AG09309 (cell line): Measurements from ENCODE around the gene EIF2S2.

Experiments
- DNase-seq: peaks from one replicate; pipeline ENCODE4 v3.0.0-alpha.2; 2010; ENCODE audit warnings: low read depth
- H3K4me3 ChIP-seq: 2 replicates; pipeline ENCODE4 v1.5.1; 2011; ENCODE audit warnings: mild to moderate bottlenecking, low read depth, low read length, moderate library complexity; ENCODE audit not compliant: control insufficient read depth
- CTCF ChIP-seq: IDR thresholded peaks from 2 replicates; pipeline ENCODE4 v1.5.1; 2011; ENCODE audit warnings: mild to moderate bottlenecking, low read depth, low read length, inconsistent platforms; ENCODE audit not compliant: insufficient read depth, control insufficient read depth; ENCODE audit errors: missing control alignments

Gene EIF2S2

GRCh38 chr20:34124469-34125249 is 12.6 kb upstream of the EIF2S2 start:
- DNase-seq = no peak
- no peak overlapping the region for H3K4me3 ChIP-seq
- TF ChIP-seq CTCF = no peak

- DNase-seq = no peak
- no peak overlapping the region for H3K4me3 ChIP-seq
- TF ChIP-seq CTCF = no peak
These were observed 11.3 kb upstream of the EIF2S2 start for GRCh38 chr20:34123309-34123708.

- TF ChIP-seq CTCF = no peak
- H3K4me3 ChIP-seq = no peak overlapping the region
- DNase-seq = no peak
These were observed 10.4 kb upstream of the EIF2S2 start for GRCh38 chr20:34122274-34122980.

- no peak for TF ChIP-seq CTCF
- no peak for DNase-seq
- no peak overlapping the region for H3K4me3 ChIP-seq
These were observed 8.2 kb upstream of the EIF2S2 start for GRCh38 chr20:34120213-34120612.

- TF ChIP-seq CTCF = no peak
- DNase-seq = no peak
- no peak overlapping the region for H3K4me3 ChIP-seq
These were observed 3.2 kb upstream of the EIF2S2 start for GRCh38 chr20:34115232-34115631.

GRCh38 chr20:34114809-34115208 is 2.8 kb upstream of the EIF2S2 start:
- no peak for DNase-seq
- H3K4me3 ChIP-seq = no peak overlapping the region
- no peak for TF ChIP-seq CTCF
